Mucosa of descending colon (tissue), 3 donors: ENCODE results near the gene TCF20. TPM values are rescaled to one million over a fixed set of nuclear protein-coding genes. Genes with fewer than 3 reads are reported as not detected.

Source experiments
- ATAC-seq: fragments of 200-7000 bp; cut with Tn5 transposase; one replicate; pipeline ENCODE4 v1.9.1; 2020; ENCODE audit warnings: mild to moderate bottlenecking, moderate library complexity
- DNase-seq, 3 donors: peaks; one replicate each; pipeline ENCODE4 v3.0.0-alpha.2; 2020
- H3K36me3 ChIP-seq: fragments of 200-600 bp; one replicate; pipeline ENCODE4 v1.8.0; 2021; ENCODE audit warnings: low read depth, mild to moderate bottlenecking
- H3K4me1 ChIP-seq: fragments of 200-600 bp; one replicate; pipeline ENCODE4 v1.8.0; 2021; ENCODE audit warnings: low read depth, mild to moderate bottlenecking
- H3K4me3 ChIP-seq: fragments of 200-600 bp; one replicate; pipeline ENCODE4 v1.8.0; 2021; ENCODE audit warnings: mild to moderate bottlenecking
- H3K9me3 ChIP-seq: fragments of 200-600 bp; one replicate; pipeline ENCODE4 v1.8.0; 2021; ENCODE audit warnings: mild to moderate bottlenecking
- CTCF ChIP-seq: fragments of 200-600 bp; IDR thresholded peaks from one replicate; pipeline ENCODE4 v1.8.0; 2022; ENCODE audit warnings: antibody characterized with exemption, mild to moderate bottlenecking
- intact Hi-C, 2 donors: fragments of 100-400 bp; cut with DNase I in 1 of 2; cut with micrococcal nuclease in 1 of 2; formaldehyde crosslinking; loops; one replicate each; pipeline versions ENCODE4 v1.11.0 to v1.11.1; 2022; cut with DNase I, micrococcal nuclease
- total RNA-seq, 3 donors: library from RNA; stranded (reverse); fragmentation: NEBNext Ultra II Directional in 2 of 3; extraction: Animal tissue kit (Norgen Biotek cat#: 25700) in 2 of 3; gene quantifications; one replicate each; pipeline versions ENCODE4 v1.2.1 to v1.2.4, GENCODE V29; 2021 to 2023
- donor health status: DM: no; HTN: no; CAD: no; lungs with moderate emphysema.
- donor health status: DM: no; HTN: no; CAD: no.
- donor health status: DM: no; HTN: yes; CAD: no.

TCF20 gene
- total RNA-seq, 3 donors from 2014 or later: 50.6 to 62.8 (median 58.2) TPM

GRCh38 chr22:42287174-42287890, 16.9 kb upstream of the TCF20 start:
- H3K4me3 ChIP-seq: no peak overlapping the region
- no peak for DNase-seq
- no peak for ATAC-seq
- peaks cover 27% of the 10 kb centered on the region for H3K4me1 ChIP-seq
- H3K9me3 ChIP-seq: no peaks in the 10 kb centered on the region
- TF ChIP-seq CTCF: no peak
- intact Hi-C loops: no loop called here
- no peaks in the 10 kb centered on the region for H3K36me3 ChIP-seq

- DNase-seq (no peak), ATAC-seq (no peak)
- Histone ChIP-seq H3K36me3 (no peaks in the 10 kb centered on the region), H3K4me1 (peaks cover 21% of the 10 kb centered on the region), H3K4me3 (no peak overlapping the region), H3K9me3 (no peaks in the 10 kb centered on the region)
- TF ChIP-seq CTCF: no peak
- intact Hi-C loops: no loop called here
Observed at GRCh38 chr22:42286205-42286604, 15.8 kb upstream of the TCF20 start.

DNA sequence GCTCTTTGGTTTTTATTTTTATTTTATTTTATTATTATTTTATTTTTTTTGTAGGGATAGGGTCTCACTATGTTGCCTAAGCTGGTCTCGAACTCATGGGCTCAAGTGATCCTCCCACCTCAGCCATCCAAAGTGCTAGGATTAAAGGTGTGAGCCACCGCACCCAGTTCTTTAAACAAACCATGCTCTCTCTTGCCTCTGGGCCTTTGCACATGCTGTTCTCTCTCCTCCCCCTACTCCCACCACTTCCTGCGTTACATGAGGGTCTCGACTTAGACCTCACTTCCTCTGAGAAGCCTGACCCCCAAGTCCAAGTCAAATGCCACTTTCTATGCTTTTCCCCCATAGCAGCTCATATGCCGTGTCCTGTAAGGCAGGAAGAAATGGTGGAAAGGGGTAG, 15.2 kb upstream of the TCF20 start:
- DNase-seq (no peak), ATAC-seq (no peak)
- Histone ChIP-seq H3K9me3 (no peaks in the 10 kb centered on the region), H3K4me3 (no peak overlapping the region), H3K4me1 (peaks cover 21% of the 10 kb centered on the region), H3K36me3 (no peaks in the 10 kb centered on the region)
- intact Hi-C loops: no loop called here
- no peak for TF ChIP-seq CTCF

- DNase-seq (peak in 1 of 3 donors; percentile 27), ATAC-seq (no peak)
- TF ChIP-seq CTCF: no peak
- intact Hi-C loops: no loop called here
- no peaks in the 10 kb centered on the region for H3K9me3 ChIP-seq
- H3K4me1 ChIP-seq: peaks cover 21% of the 10 kb centered on the region
- no peak overlapping the region for H3K4me3 ChIP-seq
- H3K36me3 ChIP-seq: no peaks in the 10 kb centered on the region
Observed at GRCh38 chr22:42284643-42285181, 14.3 kb upstream of the TCF20 start.

DNA sequence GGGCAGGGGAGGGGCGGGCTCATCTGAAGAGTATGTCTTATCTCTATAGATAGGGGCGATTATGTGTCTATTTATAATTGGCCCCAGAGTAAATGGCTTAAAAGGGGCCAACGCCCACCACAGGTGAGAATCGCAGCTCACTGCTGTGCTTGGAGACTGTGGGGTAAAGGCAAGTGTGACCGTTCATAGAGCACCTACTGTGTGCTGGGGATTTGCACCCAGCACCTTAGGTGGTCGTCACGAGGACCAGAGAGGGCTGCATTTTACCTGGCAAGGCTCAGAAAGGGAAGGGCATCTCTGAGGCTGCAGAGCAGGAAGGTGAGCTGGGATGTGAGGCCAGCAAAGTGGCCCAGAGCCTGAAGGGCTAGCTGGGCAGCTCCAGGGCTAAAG, 13.7 kb upstream of the TCF20 start:
- no peak for ATAC-seq
- Histone ChIP-seq H3K4me3 (no peak overlapping the region), H3K4me1 (peaks cover 21% of the 10 kb centered on the region), H3K9me3 (no peaks in the 10 kb centered on the region), H3K36me3 (no peaks in the 10 kb centered on the region)
- intact Hi-C loops: no loop called here
- TF ChIP-seq CTCF: no peak
- DNase-seq: no peak
